Endothelial cell (in vitro differentiated cells): Measurements from ENCODE around the gene HDHD5. TPM values are rescaled to one million over a fixed set of nuclear protein-coding genes. Genes with fewer than 3 reads are reported as not detected.

Source experiments
- DNase-seq: peaks from one replicate; pipeline ENCODE4 v3.0.0; 2021; ENCODE audit warnings: low spot score
- H3K27ac Mint-ChIP-seq: one replicate; pipeline ENCODE4 v1.8.0; 2021; ENCODE audit warnings: mixed read lengths, inconsistent platforms; ENCODE audit not compliant: unreplicated experiment
- H3K27me3 Mint-ChIP-seq: one replicate; pipeline ENCODE4 v1.8.0; 2021; ENCODE audit warnings: mild to moderate bottlenecking, moderate library complexity, mixed read lengths, inconsistent platforms; ENCODE audit not compliant: unreplicated experiment
- H3K36me3 Mint-ChIP-seq: one replicate; pipeline ENCODE4 v1.8.0; 2021; ENCODE audit warnings: mild to moderate bottlenecking, low read depth, mixed read lengths, inconsistent platforms; ENCODE audit not compliant: unreplicated experiment
- H3K4me1 Mint-ChIP-seq: one replicate; pipeline ENCODE4 v1.8.0; 2021; ENCODE audit warnings: mild to moderate bottlenecking, mixed read lengths, inconsistent platforms; ENCODE audit not compliant: unreplicated experiment
- H3K4me3 Mint-ChIP-seq: one replicate; pipeline ENCODE4 v1.8.0; 2021; ENCODE audit warnings: mild to moderate bottlenecking, mixed read lengths, inconsistent platforms; ENCODE audit not compliant: unreplicated experiment
- H3K9me3 Mint-ChIP-seq: one replicate; pipeline ENCODE4 v1.8.0; 2021; ENCODE audit warnings: mixed read lengths, inconsistent platforms; ENCODE audit not compliant: unreplicated experiment
- total RNA-seq: library from RNA; stranded (reverse); fragmentation: NEBNext Ultra II Directional; extraction: Animal tissue kit (Norgen Biotek cat#: 25700); gene quantifications from one replicate; pipeline ENCODE4 v1.2.1, GENCODE V29; 2021; ENCODE audit not compliant: unreplicated experiment
- TF ChIP-seq, protein P1 (sequence below): fragments of 200-600 bp; sonication (generic); IDR thresholded peaks from one replicate; pipeline ENCODE4 v1.5.0; 2021; ENCODE audit warnings: antibody characterized with exemption; ENCODE audit not compliant: unreplicated experiment

Gene HDHD5
- total RNA-seq, 1 donor from 2014 or later: 60.5 TPM

DNA sequence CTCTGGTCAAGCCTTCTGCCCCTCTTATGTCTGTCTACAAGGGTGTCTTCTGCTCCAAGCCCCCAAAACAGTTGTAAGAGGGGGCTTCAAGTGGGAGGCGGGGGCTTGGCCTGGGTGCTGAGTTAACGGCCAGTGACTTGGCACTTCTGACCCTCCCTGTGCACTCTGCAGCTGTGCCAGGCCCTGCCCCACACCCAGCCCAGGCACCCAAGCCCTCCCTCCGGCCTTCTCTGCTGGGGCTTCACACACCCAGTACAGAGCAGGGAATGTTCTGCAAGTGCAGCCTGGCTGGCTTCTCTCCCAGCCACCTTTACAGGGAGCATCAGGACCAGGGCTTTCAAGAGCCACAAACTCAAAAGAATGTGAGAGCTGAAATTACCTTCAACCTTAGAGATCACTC, 41.7 kb downstream of the HDHD5 start:
- Mint-ChIP-seq H3K36me3 (peaks cover 18% of the 10 kb centered on the region), H3K4me1 (peaks cover 66% of the 10 kb centered on the region), H3K27me3 (peaks cover 16% of the 10 kb centered on the region), H3K9me3 (no peaks in the 10 kb centered on the region), H3K4me3 (peak overlapping the region; percentile 89), H3K27ac (peak overlapping the region; percentile 85)
- no peak for DNase-seq
- TF ChIP-seq, protein P1, sequence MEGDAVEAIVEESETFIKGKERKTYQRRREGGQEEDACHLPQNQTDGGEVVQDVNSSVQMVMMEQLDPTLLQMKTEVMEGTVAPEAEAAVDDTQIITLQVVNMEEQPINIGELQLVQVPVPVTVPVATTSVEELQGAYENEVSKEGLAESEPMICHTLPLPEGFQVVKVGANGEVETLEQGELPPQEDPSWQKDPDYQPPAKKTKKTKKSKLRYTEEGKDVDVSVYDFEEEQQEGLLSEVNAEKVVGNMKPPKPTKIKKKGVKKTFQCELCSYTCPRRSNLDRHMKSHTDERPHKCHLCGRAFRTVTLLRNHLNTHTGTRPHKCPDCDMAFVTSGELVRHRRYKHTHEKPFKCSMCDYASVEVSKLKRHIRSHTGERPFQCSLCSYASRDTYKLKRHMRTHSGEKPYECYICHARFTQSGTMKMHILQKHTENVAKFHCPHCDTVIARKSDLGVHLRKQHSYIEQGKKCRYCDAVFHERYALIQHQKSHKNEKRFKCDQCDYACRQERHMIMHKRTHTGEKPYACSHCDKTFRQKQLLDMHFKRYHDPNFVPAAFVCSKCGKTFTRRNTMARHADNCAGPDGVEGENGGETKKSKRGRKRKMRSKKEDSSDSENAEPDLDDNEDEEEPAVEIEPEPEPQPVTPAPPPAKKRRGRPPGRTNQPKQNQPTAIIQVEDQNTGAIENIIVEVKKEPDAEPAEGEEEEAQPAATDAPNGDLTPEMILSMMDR: no peak

DNA sequence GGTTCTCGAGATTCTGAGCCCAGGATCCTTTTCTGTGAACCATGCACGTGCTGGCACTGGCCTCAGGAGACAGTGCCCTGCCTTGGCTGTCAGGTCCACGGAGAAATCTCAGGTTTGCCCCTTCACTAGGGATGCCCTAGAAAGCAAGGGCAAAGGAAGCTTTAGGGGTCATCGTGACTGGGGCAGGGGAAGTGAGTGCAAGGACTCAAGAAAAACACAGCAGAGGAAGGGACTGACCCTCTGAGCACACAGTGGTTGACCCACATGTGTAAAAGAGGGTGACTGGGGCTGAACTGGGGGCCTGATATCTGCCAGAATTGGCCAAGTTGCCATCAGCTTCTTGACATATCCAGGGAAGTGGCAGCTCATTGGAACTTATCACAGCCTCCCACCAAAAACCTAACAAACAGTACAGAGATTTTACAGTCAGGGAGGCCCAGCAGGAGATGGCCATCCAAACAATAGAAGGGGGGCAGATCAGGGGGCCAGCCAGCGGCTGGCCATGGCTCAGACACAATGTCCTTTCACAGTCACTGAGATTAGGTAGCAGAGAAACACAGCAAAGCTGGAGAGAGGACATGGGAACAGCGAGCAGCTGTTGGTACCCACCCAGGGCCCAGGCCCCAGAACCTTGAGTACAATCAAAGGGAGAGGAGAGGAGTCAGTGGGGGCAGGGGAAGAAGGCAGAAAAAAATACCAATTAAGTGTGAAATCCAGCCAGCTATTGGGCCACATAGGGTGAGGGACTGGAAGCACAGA, 42.3 kb downstream of the HDHD5 start:
- Mint-ChIP-seq H3K4me3 (peak overlapping the region; percentile 40), H3K4me1 (peaks cover 62% of the 10 kb centered on the region), H3K36me3 (peaks cover 19% of the 10 kb centered on the region), H3K9me3 (no peaks in the 10 kb centered on the region), H3K27ac (peak overlapping the region; percentile 97), H3K27me3 (peaks cover 18% of the 10 kb centered on the region)
- no peak for DNase-seq
- TF ChIP-seq, protein P1: no peak

DNA sequence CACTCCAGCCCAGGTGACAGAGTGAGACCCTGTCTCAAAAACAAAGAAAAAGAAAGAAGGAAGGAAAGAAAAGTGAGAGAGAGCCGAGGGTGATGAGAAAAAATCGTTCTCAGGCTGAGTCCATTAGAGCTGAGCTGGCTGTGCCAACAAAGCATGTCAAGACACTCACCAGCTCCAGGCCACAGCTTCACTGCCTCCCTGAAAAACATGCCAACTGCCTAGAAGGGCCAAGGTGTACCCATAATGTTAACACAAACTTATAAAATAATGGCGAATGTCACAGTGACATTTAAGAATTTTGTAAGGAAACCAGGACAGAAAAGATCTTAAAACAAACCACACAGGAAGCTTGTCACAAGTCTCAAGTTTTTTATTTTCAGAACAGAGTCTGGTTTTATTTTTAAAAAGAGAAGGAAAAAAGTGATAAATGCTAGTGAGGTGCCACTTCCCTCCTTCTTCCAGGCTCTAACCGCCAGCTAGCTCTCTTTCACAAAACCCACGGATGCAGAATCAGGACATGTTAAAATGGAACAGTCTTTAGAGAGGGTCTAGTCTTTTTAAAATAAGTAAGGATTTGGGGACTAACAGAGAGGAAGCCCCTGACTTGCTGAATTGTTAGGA, 43.0 kb downstream of the HDHD5 start:
- Mint-ChIP-seq H3K27me3 (peaks cover 17% of the 10 kb centered on the region), H3K27ac (peak overlapping the region; percentile 97), H3K9me3 (no peaks in the 10 kb centered on the region), H3K4me3 (peak overlapping the region; percentile 40), H3K4me1 (peaks cover 60% of the 10 kb centered on the region), H3K36me3 (peaks cover 25% of the 10 kb centered on the region)
- TF ChIP-seq, protein P1: no peak
- DNase-seq: no peak

DNA sequence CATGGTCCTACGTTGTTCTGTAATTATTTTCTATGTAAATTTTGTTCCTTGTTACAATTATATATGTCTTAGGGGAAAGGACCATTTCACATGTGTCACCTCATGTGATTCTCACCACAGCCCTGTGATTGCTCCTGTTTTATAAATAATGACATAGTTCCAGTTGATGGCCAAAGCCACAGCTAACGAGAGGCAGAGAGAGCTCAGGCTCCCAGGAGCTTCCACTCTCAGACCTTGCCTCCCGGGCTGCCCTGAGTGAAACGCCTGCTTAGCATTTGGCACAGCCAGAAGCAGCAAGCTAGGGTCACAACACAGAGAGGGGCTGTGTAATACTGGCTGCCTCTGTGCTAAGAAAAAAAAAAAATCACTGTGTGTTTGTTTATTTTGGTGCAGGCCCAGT, 43.8 kb downstream of the HDHD5 start:
- TF ChIP-seq, protein P1: no peak
- no peak overlapping the region for H3K4me3 Mint-ChIP-seq
- H3K27ac Mint-ChIP-seq: no peak overlapping the region
- peaks cover 18% of the 10 kb centered on the region for H3K27me3 Mint-ChIP-seq
- H3K36me3 Mint-ChIP-seq: peaks cover 26% of the 10 kb centered on the region
- peaks cover 60% of the 10 kb centered on the region for H3K4me1 Mint-ChIP-seq
- no peak for DNase-seq
- no peaks in the 10 kb centered on the region for H3K9me3 Mint-ChIP-seq

DNA sequence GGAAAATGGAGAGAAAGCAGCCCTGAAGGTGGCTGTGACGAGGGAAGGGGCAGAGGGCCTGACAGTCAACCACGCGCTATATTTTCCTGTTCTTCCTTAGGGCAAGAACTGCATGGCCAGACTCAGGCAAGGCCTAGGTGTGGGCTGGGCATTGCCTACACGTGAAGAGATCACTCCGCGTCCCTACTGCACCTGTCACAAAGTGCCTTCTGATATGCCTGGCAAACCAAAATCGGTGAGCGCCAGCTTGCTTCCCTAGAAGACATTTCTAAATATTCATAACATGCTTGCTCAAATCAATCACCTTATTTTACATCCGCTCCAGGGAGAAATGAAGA, 44.2 kb downstream of the HDHD5 start:
- DNase-seq: no peak
- TF ChIP-seq, protein P1: no peak
- peaks cover 60% of the 10 kb centered on the region for H3K4me1 Mint-ChIP-seq
- no peak overlapping the region for H3K27ac Mint-ChIP-seq
- no peak overlapping the region for H3K4me3 Mint-ChIP-seq
- no peaks in the 10 kb centered on the region for H3K9me3 Mint-ChIP-seq
- peaks cover 28% of the 10 kb centered on the region for H3K36me3 Mint-ChIP-seq
- H3K27me3 Mint-ChIP-seq: peaks cover 20% of the 10 kb centered on the region
